Muscle of leg (tissue), 11 donors: ENCODE data around the gene FBXO5. TPM values are rescaled to one million over a fixed set of nuclear protein-coding genes. Genes with fewer than 3 reads are reported as not detected.

ENCODE experiments used
- DNase-seq: peaks from one replicate; pipeline ENCODE4 v3.0.0; 2013
- H3K27ac ChIP-seq: one replicate; pipeline ENCODE4 v1.5.1; 2013; ENCODE audit warnings: mild to moderate bottlenecking, low read length, control low read depth
- H3K27me3 ChIP-seq: one replicate; pipeline ENCODE4 v1.6.1; 2013; ENCODE audit warnings: low read length; ENCODE audit not compliant: control insufficient read depth, insufficient read depth
- H3K36me3 ChIP-seq: one replicate; pipeline ENCODE4 v1.6.1; 2013; ENCODE audit warnings: low read length; ENCODE audit not compliant: control insufficient read depth, insufficient read depth
- H3K4me1 ChIP-seq: one replicate; pipeline ENCODE4 v1.6.1; 2013; ENCODE audit warnings: low read length; ENCODE audit not compliant: control insufficient read depth, insufficient read depth
- H3K4me3 ChIP-seq: one replicate; pipeline ENCODE4 v1.5.1; 2013; ENCODE audit warnings: low read length, control low read depth
- H3K9me3 ChIP-seq: replicated peaks from 2 replicates; pipeline ENCODE4 v1.6.1; 2013; ENCODE audit warnings: low read depth, low read length; ENCODE audit not compliant: control insufficient read depth
- whole genome bisulfite sequencing: methylation state at CpG from one replicate; pipeline ENCODE4 v1.1.5; 2013; ENCODE audit warnings: missing lambda C conversion rate; ENCODE audit not compliant: insufficient coverage; 5-methylcytosine and 5-hydroxymethylcytosine counted together
- polyA plus RNA-seq, 8 donors: library from polyadenylated mRNA; unstranded; fragments of 120-200 nt; gene quantifications; one replicate each; pipeline versions ENCODE4 v1.2.1 to v1.2.3, GENCODE V29; 2013; ENCODE audit warnings: inconsistent platforms in 1 of 8, low replicate concordance in 1 of 8; ENCODE audit not compliant: insufficient read length in 8 of 8, insufficient read depth in 1 of 8
- total RNA-seq: library from RNA; stranded (reverse); fragments of 120-200 nt; gene quantifications from one replicate; pipeline ENCODE4 v1.2.4, GENCODE V29; 2013

FBXO5 gene
- total and polyA plus RNA-seq, 9 donors = 12.4 to 20.7 (median 17.9) TPM

DNA sequence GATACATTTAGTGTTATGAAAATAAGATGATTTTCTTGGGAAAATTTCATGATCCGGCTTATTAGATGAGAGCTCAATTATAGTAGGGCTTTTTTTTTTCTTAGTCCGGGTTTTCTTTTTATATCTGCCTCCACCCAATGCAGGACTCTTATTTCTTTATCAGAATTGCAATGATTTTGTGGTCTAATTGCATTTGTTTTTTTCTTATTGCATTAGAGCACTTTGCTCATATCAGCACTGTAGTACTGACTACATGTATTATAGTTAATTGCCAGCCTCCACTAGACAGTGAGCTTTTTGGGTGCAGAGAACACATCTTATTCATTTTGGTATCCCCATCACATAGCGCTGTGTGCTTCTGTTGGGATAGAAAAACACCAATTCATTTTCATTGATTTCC lies 50.0 kb downstream of the FBXO5 start:
- H3K27ac ChIP-seq = no peak overlapping the region
- no CpG with 5 or more reads among the region's 3 CpGs for WGBS
- no peak for DNase-seq
- no peak overlapping the region for H3K4me3 ChIP-seq
- no peaks in the 10 kb centered on the region for H3K36me3 ChIP-seq
- H3K4me1 ChIP-seq = no peaks in the 10 kb centered on the region
- no peaks in the 10 kb centered on the region for H3K27me3 ChIP-seq
- no peaks in the 10 kb centered on the region for H3K9me3 ChIP-seq

DNA sequence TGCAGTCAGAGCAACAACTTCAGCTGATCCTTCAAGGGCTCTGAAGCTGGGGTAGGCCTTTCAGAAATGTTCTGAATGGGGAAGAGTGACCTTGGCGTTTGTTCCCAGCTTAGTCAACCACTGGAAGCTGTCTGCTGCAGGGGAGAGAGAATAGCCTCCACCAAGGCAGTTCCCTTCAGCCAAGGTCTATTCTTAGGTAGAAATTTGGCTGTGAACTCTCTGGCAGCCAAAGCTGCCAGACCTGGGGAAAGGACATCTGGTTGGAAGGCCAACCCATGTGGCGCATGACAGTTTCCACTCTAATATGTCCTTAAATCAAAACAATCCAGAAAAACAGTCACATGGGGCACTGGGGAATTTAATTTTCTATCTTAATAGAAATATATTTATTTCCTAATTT lies 60.1 kb downstream of the FBXO5 start:
- no peaks in the 10 kb centered on the region for H3K4me1 ChIP-seq
- DNase-seq = no peak
- H3K9me3 ChIP-seq = no peaks in the 10 kb centered on the region
- no peaks in the 10 kb centered on the region for H3K36me3 ChIP-seq
- H3K4me3 ChIP-seq = no peak overlapping the region
- no CpG with 5 or more reads among the region's 2 CpGs for WGBS
- no peak overlapping the region for H3K27ac ChIP-seq
- no peaks in the 10 kb centered on the region for H3K27me3 ChIP-seq

Other genes with a start within 250 kb of the FBXO5 start
- 1.2 TPM for gene VIP, start 232.2 kb downstream of the FBXO5 start, total RNA-seq
- gene VIP, start 232.2 kb downstream of the FBXO5 start, polyA plus RNA-seq = 1 to 10 TPM in 3 of 8 donors, under 1 TPM in 5; 0.64 to 2.5 (median 0.92) TPM
- 13.6 TPM for gene MTRF1L, start 19.7 kb upstream of the FBXO5 start, total RNA-seq
- 10 to 100 TPM; 14.6 to 20.5 (median 16.4) TPM for gene MTRF1L, start 19.7 kb upstream of the FBXO5 start, polyA plus RNA-seq
- gene RGS17, start 148.2 kb upstream of the FBXO5 start, total RNA-seq = 0.53 TPM
- 1 to 10 TPM in 2 of 8 donors, under 1 TPM in 6; 0.56 to 1.5 (median 0.98) TPM for gene RGS17, start 148.2 kb upstream of the FBXO5 start, polyA plus RNA-seq